ENCODE measurements around the gene PPP6R3.

The PPP6R3 gene

DNA sequence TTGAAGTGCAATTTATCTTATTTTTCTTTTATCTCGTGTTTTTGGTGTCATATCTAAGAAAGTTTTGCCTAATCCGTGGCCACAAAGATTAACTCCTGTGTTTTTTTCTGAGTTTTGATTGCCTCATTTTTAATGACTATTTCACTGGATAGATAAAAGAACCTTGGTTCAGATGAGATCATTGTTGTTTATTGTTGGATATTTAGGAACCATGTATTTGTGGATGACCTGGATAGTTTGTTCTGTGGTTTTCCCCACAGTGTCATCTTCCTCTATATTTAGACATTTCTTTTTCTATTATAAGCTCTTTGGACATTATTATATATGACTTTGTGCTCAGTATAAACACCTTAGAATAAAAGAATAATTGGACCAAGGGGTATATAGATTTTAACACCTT is 37.2 kb downstream of the PPP6R3 start:
- DNase-seq (no peak), ATAC-seq (ENCODE audit: insufficient read depth, low read depth) (no peak)
- H3K36me3 ChIP-seq (ENCODE audit: insufficient read depth, low read length): no peaks in the 10 kb centered on the region
- no peak overlapping the region for H3K4me3 ChIP-seq (ENCODE audit: low read depth in 1 of 2, low read length in 2 of 2)
- H3K27ac ChIP-seq (ENCODE audit: low read length): no peak overlapping the region
- TF ChIP-seq, protein P1, sequence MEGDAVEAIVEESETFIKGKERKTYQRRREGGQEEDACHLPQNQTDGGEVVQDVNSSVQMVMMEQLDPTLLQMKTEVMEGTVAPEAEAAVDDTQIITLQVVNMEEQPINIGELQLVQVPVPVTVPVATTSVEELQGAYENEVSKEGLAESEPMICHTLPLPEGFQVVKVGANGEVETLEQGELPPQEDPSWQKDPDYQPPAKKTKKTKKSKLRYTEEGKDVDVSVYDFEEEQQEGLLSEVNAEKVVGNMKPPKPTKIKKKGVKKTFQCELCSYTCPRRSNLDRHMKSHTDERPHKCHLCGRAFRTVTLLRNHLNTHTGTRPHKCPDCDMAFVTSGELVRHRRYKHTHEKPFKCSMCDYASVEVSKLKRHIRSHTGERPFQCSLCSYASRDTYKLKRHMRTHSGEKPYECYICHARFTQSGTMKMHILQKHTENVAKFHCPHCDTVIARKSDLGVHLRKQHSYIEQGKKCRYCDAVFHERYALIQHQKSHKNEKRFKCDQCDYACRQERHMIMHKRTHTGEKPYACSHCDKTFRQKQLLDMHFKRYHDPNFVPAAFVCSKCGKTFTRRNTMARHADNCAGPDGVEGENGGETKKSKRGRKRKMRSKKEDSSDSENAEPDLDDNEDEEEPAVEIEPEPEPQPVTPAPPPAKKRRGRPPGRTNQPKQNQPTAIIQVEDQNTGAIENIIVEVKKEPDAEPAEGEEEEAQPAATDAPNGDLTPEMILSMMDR (IDR thresholded peaks at IDR 0.05; ENCODE audit: borderline replicate concordance, extremely low read depth, low read length, poor library complexity, severe bottlenecking): no peak
- no peak for TF ChIP-seq EZH2 (IDR thresholded peaks at IDR 0.05; ENCODE audit: borderline replicate concordance, low read depth, low read length, severe bottlenecking)
- no peaks in the 10 kb centered on the region for H3K27me3 ChIP-seq (ENCODE audit: insufficient read depth, low read length, poor library complexity)
- peaks cover 98% of the 10 kb centered on the region for H3K79me2 ChIP-seq (ENCODE audit: insufficient read depth, low read length)
- peaks cover 89% of the 10 kb centered on the region for H4K20me1 ChIP-seq (ENCODE audit: insufficient read depth, low read length)
- no peaks in the 10 kb centered on the region for H3K4me1 ChIP-seq (ENCODE audit: insufficient read depth, low read length)
- H3K9ac ChIP-seq (ENCODE audit: low read depth, low read length): no peak overlapping the region
- H2AFZ ChIP-seq (ENCODE audit: low read depth, low read length): no peak overlapping the region
- H3K4me2 ChIP-seq (ENCODE audit: insufficient read depth, low read length): no peak overlapping the region
- H3K9me3 ChIP-seq (ENCODE audit: insufficient read depth, low read length, severe bottlenecking): no peaks in the 10 kb centered on the region

DNA sequence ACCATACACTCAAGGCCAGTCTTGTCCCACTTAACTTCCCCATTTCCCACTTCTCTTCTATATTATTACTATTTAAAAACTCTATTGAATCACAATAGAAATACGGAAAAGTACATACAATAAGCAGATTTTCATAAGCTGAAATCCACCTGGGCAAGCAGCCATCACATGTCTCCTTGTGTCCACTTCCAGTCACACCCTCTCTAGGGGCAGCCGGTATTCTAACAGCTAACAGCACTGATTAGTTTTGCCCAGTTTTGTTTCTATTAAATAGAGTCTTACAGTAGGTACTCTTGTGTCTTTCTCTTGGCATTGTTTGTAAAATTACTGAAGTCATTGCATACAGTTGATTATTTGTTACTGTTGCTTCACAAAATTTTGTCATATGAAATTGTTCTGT is 37.8 kb downstream of the PPP6R3 start:
- ATAC-seq (ENCODE audit: insufficient read depth, low read depth) (no peak), DNase-seq (no peak)
- peaks cover 2% of the 10 kb centered on the region; the same call in 1 of the 2 replicates for H3K36me3 ChIP-seq (ENCODE audit: insufficient read depth, low read length)
- H3K4me2 ChIP-seq (ENCODE audit: insufficient read depth, low read length): no peak overlapping the region
- no peak for TF ChIP-seq EZH2 (IDR thresholded peaks at IDR 0.05; ENCODE audit: borderline replicate concordance, low read depth, low read length, severe bottlenecking)
- TF ChIP-seq, protein P1 (IDR thresholded peaks at IDR 0.05; ENCODE audit: borderline replicate concordance, extremely low read depth, low read length, poor library complexity, severe bottlenecking): no peak
- no peak overlapping the region for H3K9ac ChIP-seq (ENCODE audit: low read depth, low read length)
- no peak overlapping the region for H3K4me3 ChIP-seq (ENCODE audit: low read depth in 1 of 2, low read length in 2 of 2)
- H3K9me3 ChIP-seq (ENCODE audit: insufficient read depth, low read length, severe bottlenecking): no peaks in the 10 kb centered on the region
- no peaks in the 10 kb centered on the region for H3K4me1 ChIP-seq (ENCODE audit: insufficient read depth, low read length)
- H3K27me3 ChIP-seq (ENCODE audit: insufficient read depth, low read length, poor library complexity): no peaks in the 10 kb centered on the region
- peaks cover 88% of the 10 kb centered on the region for H4K20me1 ChIP-seq (ENCODE audit: insufficient read depth, low read length)
- peaks cover 98% of the 10 kb centered on the region for H3K79me2 ChIP-seq (ENCODE audit: insufficient read depth, low read length)
- no peak overlapping the region for H2AFZ ChIP-seq (ENCODE audit: low read depth, low read length)
- no peak overlapping the region for H3K27ac ChIP-seq (ENCODE audit: low read length)

DNA sequence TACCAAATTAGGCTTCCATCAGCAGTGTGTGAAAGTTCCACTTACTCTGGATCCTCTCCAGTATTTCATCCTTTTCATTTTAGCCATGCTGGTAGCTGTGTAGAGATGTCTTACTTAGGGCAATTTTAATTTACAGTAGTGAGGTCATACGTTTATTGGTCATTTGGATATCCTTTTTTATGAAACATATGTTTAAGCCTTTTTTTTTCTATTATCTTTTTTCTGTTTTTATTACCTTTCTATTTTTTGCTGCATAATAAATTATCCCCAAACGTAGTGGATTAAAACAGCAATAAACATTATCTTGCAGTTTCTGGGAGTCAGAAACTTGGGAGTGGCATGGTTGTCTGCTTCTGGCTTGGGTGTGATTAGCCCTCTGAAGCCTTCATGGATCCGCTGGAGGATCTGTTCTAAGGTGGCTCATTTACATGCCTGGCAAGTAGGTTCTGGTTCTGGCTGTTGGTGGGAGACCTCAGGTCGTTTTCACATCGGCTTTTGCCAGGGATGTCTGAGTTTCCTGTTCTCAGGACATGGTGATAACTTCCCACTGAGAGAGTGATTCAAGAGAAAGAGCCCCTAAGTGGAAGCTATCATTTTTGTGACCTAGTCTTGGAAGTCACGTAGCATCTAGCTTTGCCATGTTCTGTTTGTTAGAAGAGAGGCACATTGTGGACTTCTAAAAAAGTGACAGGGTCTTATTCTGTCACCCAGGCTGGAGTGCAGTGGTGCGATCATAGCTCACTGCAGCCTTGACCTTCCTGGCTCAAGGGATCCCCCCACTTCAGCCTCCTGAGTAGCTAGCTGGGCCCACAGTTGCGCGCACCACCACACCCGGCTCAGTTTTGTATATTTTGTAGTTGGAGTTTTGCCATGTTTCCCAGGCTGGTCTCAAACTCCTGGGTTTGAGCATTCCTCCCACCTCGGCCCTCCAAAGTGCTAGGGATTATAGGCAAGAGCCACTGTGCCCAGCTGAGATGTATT is 38.6 kb downstream of the PPP6R3 start:
- Histone ChIP-seq H4K20me1 (ENCODE audit: insufficient read depth, low read length) (peaks cover 94% of the 10 kb centered on the region), H3K4me1 (ENCODE audit: insufficient read depth, low read length) (no peaks in the 10 kb centered on the region), H3K36me3 (ENCODE audit: insufficient read depth, low read length) (peaks cover 4% of the 10 kb centered on the region; the same call in 1 of the 2 replicates), H3K27me3 (ENCODE audit: insufficient read depth, low read length, poor library complexity) (no peaks in the 10 kb centered on the region), H3K79me2 (ENCODE audit: insufficient read depth, low read length) (peaks cover 98% of the 10 kb centered on the region), H3K4me2 (ENCODE audit: insufficient read depth, low read length) (no peak overlapping the region), H3K9me3 (ENCODE audit: insufficient read depth, low read length, severe bottlenecking) (no peaks in the 10 kb centered on the region), H3K27ac (ENCODE audit: low read length) (no peak overlapping the region), H3K4me3 (ENCODE audit: low read depth in 1 of 2, low read length in 2 of 2) (no peak overlapping the region), H3K9ac (ENCODE audit: low read depth, low read length) (no peak overlapping the region), H2AFZ (ENCODE audit: low read depth, low read length) (no peak overlapping the region)
- DNase-seq (no peak), ATAC-seq (ENCODE audit: insufficient read depth, low read depth) (no peak)
- TF ChIP-seq EZH2 (IDR thresholded peaks at IDR 0.05; ENCODE audit: borderline replicate concordance, low read depth, low read length, severe bottlenecking): no peak
- TF ChIP-seq, protein P1 (IDR thresholded peaks at IDR 0.05; ENCODE audit: borderline replicate concordance, extremely low read depth, low read length, poor library complexity, severe bottlenecking): no peak
